H7 (cell line): Measurements from ENCODE around the gene RUBCN. TPM values are rescaled to one million over a fixed set of nuclear protein-coding genes. Genes with fewer than 3 reads are reported as not detected.
A peak's percentile ranks its signal among the peaks of the same experiment; 100 is the strongest.
"Not testable (repeated sequence)": the region's sequence is repeated elsewhere in the genome, so short reads cannot be mapped to it uniquely, and the experiment has no call there.

Experiments used
- DNase-seq: peaks from one replicate; pipeline ENCODE4 v3.0.0; 2012
- H3K27me3 ChIP-seq: 2 replicates; pipeline ENCODE4 v1.6.0; 2011; ENCODE audit warnings: mild to moderate bottlenecking, low read length; ENCODE audit not compliant: control insufficient read depth, insufficient read depth
- H3K36me3 ChIP-seq: replicated peaks from 2 replicates; pipeline ENCODE4 v1.5.1; 2011; ENCODE audit warnings: low read length; ENCODE audit not compliant: control insufficient read depth, insufficient read depth
- H3K4me3 ChIP-seq: 2 replicates; pipeline ENCODE4 v1.5.1; 2011; ENCODE audit warnings: low read depth, mild to moderate bottlenecking, control low read depth, low read length, moderate library complexity; ENCODE audit not compliant: insufficient read depth
- total RNA-seq: library from RNA; depleted of rRNA; stranded (reverse); fragments of >200 nt; shearing (Covaris generic); gene quantifications from 2 replicates; pipeline ENCODE4 v1.2.3, GENCODE V29; 2014

The RUBCN gene
- total RNA-seq, 1 experiment from 2014 or later, result 15.5 TPM

DNA sequence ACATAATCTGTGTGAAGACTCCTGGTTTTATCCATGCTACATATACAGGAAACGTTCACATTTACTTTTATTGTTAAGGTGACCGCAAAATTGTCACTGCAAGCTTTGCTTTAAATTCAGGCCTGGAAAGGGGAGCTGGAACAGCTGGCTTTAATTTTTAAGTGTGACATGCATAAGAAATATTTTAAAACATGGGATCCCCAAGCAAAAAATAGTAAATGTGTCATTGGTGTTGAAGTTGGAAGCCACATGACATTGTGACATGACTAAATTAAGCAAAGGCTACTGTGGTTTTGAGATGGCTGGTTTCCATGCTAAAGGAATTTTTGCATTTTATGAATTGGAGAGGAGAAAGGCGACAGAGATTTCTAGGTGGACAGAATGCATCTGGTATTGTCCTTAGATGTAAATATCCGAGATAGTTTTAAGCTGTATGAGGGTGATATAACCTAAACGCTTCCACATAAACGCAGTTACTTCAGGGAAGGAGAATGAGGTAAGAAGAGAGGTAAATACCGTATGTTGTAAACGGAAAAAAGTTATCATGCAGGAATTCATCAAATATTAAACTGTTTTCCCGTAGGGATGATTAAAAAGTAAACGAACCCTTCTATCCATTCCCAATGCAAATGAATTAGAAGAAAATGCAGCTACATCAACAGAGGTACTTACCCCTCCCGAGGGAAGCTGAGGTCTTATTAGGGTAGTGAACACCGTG, 12.1 kb upstream of the RUBCN start:
- Histone ChIP-seq H3K36me3 (no peaks in the 10 kb centered on the region), H3K4me3 (peak overlapping the region; percentile 74), H3K27me3 (peaks cover 16% of the 10 kb centered on the region)
- no peak for DNase-seq

DNA sequence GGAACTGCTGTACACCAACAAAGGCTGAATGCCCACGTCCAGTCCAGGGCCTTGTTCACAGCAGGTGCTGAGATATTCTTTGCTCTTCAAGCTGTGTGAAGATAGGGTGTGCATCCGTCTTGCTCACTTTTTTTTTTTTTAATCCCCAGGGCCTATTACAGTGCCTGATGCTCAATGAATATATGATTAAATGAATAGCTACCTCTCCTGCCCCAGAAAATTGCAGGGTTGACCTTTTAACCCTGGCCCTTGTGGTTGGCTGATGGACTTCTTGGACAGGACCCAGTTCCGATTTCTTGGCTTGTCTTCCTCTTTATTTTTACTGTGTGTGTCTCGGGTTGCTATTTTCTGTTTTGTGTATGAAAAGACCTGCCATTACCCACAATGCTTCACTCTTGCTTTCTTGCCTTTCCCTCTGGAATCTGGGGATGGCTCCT, 10.1 kb upstream of the RUBCN start:
- Histone ChIP-seq H3K27me3 (peaks cover 16% of the 10 kb centered on the region), H3K36me3 (no peaks in the 10 kb centered on the region), H3K4me3 (no peak overlapping the region)
- DNase-seq, result no peak

DNA sequence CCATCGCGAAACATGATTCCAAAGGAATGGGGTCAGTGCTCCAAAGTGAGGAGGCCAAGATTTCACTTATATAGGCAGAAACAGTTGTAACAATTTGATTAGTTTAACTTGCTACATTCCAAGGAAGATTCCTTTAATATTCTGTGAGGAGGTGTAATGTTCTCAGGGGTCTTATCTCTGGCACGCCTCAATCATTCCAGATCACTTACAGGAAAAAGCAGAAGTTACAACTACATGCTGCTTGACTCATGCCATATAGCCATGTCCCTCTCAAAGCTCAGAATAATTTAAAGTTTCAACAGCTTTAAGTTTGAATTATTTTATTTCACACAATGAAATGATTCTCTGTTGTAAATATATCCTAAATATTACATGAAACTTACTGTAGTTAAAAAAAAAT, 9.5 kb upstream of the RUBCN start:
- Histone ChIP-seq H3K36me3 (no peaks in the 10 kb centered on the region), H3K27me3 (peaks cover 16% of the 10 kb centered on the region), H3K4me3 (no peak overlapping the region)
- no peak for DNase-seq

DNA sequence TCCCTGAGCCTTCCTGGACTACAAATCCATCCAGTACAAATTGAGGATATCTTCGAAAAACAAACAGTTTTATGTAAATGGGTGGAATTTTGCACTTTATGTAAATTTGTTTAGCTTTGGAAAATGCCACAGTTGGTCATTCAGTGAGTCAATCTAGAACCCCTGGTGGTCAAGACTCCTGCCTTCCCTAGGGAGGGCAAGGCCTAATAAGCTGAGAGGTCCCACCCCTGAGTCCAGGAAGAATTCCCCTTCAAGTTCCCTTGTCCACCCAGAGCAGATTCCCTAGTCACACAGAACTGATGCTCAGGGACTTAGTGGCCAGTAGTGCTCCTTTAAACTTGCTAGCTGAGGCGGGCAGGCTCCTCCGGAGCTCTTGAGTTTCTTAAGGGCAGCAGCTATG, 6.1 kb upstream of the RUBCN start:
- no peaks in the 10 kb centered on the region for H3K27me3 ChIP-seq
- DNase-seq, result no peak
- H3K4me3 ChIP-seq, result no peak overlapping the region
- no peaks in the 10 kb centered on the region for H3K36me3 ChIP-seq

DNA sequence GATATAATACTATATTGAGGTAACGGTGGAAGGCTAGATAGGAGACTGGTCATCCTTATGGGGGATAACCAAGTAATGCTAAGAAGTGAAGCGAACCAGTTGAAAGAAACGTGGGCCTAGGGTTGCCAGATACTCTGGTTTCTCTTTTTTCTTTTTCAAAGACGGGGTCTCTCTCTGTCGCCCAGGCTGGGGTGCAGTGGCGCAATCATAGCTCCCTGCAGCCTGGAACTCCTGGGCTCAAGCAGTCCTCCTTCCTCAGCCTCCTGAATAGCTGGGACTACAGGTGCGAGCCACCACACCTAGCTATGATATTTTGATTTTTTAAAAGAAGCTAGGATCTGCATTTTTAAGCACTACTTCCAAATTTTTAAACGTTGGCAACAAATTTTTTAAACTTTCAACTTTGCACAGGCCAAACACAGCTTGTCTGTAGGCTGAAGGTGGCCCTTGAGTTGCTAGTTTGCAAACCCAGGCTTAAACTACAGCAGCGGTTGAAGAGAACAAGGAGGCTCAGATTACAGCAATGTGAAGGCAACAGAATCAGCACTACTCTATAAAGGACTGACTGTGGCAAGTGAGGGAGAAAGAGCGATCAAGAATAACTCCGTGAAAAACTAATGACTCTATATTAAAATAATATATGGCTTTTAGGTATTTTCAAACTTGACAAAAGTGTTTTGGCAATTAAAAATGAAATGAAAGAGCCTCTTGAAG, 1.2 kb upstream of the RUBCN start:
- peak overlapping the region; percentile 80 for H3K4me3 ChIP-seq
- H3K36me3 ChIP-seq, result no peaks in the 10 kb centered on the region
- no peak for DNase-seq
- no peaks in the 10 kb centered on the region for H3K27me3 ChIP-seq

DNA sequence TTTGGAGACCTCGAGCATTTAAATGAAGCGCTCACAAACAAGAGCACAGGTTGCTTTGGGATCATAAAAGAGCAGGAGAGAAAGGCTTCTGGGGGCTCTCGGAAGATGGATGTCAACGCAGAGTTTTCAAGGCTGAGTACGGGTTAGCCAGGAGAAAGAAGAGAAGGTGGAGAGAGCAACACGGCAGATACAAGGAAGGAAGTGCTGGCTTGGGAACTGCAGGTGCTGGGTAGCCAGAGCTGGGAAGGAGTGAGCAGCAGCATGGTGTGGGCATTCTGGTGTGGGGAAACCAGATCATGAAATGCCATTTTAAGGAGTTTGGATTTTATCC, 580 bp upstream of the RUBCN start:
- Histone ChIP-seq H3K4me3 (peak overlapping the region; percentile 80), H3K36me3 (no peaks in the 10 kb centered on the region), H3K27me3 (no peaks in the 10 kb centered on the region)
- DNase-seq, result no peak

DNA sequence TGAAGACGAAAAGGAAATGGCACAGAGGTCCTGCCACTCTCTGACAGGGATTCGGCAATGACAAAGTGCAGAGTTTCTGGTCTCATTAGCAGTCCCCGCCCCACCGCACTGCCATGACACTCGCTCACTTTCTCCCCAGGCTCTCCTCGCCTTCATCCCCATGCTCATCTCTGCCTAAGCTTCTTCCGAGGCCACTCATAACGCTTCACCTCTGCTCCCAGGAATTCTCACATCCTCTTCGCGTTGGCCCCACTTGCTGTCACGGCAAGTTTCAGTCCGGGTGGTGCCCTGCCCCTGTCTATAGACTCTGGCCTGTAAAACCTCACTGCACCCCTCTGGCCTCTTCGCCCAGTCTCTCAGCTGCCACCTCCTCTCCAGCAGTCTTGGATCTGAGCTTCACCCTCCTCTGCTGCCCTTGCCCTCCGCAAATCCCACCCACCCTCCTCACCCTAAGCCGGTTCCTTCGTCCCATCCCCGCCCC, 654 bp downstream of the RUBCN start:
- no peaks in the 10 kb centered on the region for H3K27me3 ChIP-seq
- H3K4me3 ChIP-seq, result peak overlapping the region; percentile 84
- no peaks in the 10 kb centered on the region for H3K36me3 ChIP-seq
- DNase-seq, result peak; percentile 67

DNA sequence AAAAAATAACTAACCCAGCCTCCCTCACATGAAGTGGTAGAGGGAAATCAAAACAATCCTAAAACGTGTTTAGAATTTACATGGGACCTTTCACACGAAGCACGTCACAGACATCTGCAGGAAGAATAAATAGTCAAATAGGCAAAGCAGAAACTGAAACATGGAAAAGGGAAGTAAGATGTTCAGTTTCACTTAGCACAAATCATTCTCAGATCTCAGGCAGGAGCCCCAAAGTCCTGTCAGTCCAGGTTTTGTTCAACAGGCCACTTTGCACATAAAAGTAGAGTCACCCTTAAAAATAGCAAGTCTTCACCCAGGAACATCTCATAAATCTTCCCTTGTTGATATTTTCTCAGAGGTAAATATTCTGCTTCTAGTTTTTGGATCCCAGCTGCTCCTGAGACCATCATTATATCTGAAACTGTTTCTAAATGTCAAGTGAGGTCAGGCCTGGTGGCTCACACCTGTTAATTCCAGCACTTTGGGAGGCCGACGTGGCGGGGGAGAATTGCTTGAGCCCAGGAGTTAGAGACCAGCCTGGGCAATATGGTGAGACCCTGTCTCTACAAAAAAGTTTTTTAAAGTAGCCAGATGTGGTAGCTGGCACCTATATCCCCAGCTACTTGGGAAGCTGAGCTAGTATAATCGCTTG, 1.9 kb downstream of the RUBCN start:
- DNase-seq, result no peak
- no peaks in the 10 kb centered on the region for H3K27me3 ChIP-seq
- no peaks in the 10 kb centered on the region for H3K36me3 ChIP-seq
- no peak overlapping the region for H3K4me3 ChIP-seq

DNA sequence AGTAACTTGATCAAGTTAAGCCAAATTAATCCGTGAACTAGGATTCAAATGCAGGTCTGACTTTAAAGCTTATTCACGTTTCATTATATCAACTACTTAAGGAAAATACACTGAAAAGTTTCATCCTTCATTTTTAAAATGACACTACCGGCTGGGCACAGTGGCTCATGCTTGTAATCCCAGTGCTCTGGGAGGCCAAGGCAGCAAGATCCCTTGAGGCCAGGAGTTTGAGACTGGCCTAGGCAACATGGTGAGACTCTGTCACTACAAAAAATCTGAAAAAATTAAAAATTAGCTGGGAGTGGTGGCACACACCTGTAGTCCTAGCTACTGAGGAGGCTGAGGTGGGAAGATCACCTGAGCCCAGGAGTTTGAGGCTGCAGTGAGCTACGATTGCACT, 3.7 kb downstream of the RUBCN start:
- DNase-seq, result no peak
- H3K36me3 ChIP-seq, result no peaks in the 10 kb centered on the region
- no peak overlapping the region for H3K4me3 ChIP-seq
- H3K27me3 ChIP-seq, result no peaks in the 10 kb centered on the region

DNA sequence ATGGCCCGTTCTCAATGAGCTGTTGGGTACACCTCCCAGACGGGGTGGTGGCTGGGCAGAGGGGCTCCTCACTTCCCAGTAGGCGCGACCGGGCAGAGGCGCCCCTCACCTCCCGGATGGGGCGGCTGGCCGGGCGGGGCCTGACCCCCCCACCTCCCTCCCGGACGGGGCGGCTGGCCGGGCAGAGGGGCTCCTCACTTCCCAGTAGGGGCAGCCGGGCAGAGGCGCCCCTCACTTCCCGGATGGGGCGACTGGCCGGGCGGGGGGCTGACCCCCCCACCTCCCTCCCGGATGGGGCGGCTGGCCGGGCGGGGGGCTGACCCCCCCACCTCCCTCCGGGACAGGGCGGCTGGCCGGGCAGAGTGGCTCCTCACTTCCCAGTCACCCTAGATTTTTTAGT, 5.2 kb downstream of the RUBCN start:
- H3K4me3 ChIP-seq, H3K36me3 ChIP-seq, DNase-seq, H3K27me3 ChIP-seq: not testable (repeated sequence)

DNA sequence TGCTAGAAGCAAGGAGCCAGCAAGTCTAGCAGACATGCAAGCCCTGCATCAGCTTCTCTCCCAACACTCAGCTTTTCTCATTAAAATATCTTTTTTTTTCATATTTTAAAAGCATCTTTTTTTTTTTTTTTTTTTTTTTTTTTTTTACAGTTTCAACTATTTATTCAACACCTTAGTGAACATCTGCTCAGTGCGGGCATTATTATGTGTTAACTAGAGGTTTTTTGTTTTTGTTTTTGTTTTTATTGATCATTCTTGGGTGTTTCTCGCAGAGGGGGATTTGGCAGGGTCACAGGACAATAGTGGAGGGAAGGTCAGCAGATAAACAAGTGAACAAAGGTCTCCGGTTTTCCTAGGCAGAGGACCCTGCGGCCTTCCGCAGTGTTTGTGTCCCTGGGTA, 5.9 kb downstream of the RUBCN start:
- DNase-seq, H3K4me3 ChIP-seq, H3K36me3 ChIP-seq, H3K27me3 ChIP-seq: not testable (repeated sequence)

DNA sequence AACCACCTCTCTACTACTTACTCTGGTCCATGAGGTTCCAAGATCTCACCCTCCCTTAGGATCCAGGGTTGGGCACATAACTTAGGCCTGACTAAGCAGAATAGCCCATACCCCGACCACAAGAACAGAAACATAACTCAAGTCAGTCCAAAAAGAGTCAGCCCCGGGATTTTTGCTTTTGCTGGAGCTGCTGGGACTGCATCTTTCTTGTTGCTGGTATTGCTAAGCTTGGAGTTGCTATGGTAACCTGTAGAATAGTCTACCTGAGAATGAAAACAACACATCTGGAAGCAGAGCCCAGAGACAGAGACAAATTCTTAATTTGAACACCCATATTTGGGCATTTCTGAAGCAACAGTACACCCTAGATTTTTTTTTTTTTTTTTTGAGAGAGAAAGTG, 6.5 kb downstream of the RUBCN start:
- no peak for DNase-seq
- Histone ChIP-seq H3K36me3 (no peaks in the 10 kb centered on the region), H3K4me3 (no peak overlapping the region), H3K27me3 (no peaks in the 10 kb centered on the region)

DNA sequence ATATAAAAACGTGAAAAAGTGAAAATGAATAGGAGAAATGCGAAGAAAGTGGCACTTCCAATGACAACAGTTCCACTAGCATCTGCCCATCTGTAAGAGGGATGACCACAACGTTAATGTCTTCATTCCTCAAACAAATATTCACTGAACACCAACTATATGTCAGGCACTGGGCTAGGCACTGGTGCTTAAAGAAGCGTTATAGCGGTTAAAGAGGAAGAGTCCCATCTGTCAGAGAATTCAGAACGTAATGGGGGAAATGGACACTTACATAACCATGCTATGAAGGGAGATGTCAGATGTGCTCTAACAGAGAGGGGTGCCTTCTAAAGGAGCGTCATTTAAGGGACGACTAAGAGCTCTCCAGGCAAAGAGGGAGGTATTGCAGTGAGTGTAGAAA, 8.2 kb downstream of the RUBCN start:
- no peak for DNase-seq
- Histone ChIP-seq H3K27me3 (no peaks in the 10 kb centered on the region), H3K4me3 (no peak overlapping the region), H3K36me3 (no peaks in the 10 kb centered on the region)

DNA sequence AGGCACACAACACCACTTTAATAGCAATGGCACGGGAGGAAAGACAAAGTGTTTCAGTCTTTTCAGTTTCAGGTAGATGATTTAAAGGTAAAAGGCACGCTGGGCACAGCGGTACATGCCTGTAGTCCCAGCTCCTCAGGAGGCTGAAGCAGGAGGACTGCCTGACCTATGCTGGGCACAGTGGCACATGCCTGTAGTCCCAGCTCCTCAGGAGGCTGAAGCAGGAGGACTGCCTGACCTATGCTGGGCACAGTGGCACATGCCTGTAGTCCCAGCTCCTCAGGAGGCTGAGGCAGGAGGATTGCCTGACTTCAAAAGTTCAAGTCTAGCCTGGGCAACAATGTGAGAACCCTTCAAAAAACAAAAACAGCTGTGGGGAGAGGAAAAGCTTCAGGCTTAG, 8.8 kb downstream of the RUBCN start:
- not testable (repeated sequence) for H3K27me3 ChIP-seq, DNase-seq, H3K4me3 ChIP-seq, H3K36me3 ChIP-seq

DNA sequence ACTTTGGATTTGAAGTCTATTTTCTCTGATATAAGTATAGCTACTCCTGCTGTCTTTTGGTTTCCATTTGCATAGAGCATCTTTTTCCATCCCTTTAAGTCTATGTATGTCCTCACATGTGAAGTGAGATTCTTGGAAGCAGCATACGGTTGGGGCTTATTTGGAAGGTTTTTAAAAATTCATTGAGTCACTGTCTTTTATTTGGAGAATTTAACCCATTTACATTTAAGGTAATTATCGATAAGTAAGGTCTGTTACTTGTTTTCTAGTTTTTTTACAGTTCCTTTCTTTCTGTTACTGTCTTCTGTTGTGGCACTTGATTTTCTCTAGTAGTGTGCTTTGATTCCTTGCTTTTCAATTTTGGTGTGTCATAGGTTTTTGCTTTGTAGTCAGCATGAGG, 14.0 kb downstream of the RUBCN start:
- H3K36me3 ChIP-seq, result no peaks in the 10 kb centered on the region
- DNase-seq, result no peak

More for the DNA sequence above, 14.0 kb downstream of the RUBCN start:
- no peaks in the 10 kb centered on the region for H3K27me3 ChIP-seq
- no peak overlapping the region for H3K4me3 ChIP-seq
